Measurements from ENCODE around the gene MMP27. TPM values are rescaled to one million over a fixed set of nuclear protein-coding genes. Genes with fewer than 3 reads are reported as not detected.

Gene MMP27
- total RNA-seq, 1 donor from 2014 or later, result not detected

Other genes with a start within 250 kb of the MMP27 start
- 1.5 TPM for gene MMP7, start 175.0 kb downstream of the MMP27 start, total RNA-seq
- not detected for gene MMP20, start 80.4 kb downstream of the MMP27 start, total RNA-seq
- 0.50 TPM for gene MMP8, start 19.2 kb upstream of the MMP27 start, total RNA-seq
- not detected for gene MMP10, start 74.9 kb upstream of the MMP27 start, total RNA-seq
- not detected for gene MMP1, start 92.4 kb upstream of the MMP27 start, total RNA-seq
- not detected for gene MMP3, start 137.8 kb upstream of the MMP27 start, total RNA-seq
- not detected for gene MMP12, start 169.2 kb upstream of the MMP27 start, total RNA-seq
- not detected for gene MMP13, start 250.0 kb upstream of the MMP27 start, total RNA-seq